ENCODE results near the gene EHMT1.

EHMT1 gene

DNA sequence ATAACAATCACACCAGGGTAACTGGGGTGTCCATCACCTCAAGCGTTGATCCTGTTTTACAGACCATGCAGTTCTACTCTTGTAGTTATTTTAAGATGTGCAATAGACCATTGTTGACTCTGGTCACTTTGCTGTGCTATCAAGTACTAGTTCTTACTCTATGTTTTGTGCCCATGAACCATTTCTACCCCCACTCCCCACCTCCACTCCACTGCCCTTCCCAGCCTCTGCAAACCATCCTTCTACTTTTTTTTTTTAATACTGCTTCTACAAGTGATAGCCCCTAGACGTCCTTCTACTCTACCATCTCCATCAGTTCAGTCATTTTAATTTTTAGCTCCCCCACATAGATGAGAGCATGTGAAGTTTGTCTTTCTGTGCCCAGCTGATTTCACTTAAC, 38.8 kb downstream of the EHMT1 start:
- Histone ChIP-seq H3K27me3 (ENCODE audit: insufficient read depth, poor library complexity, severe bottlenecking) (no peaks in the 10 kb centered on the region), H3K27ac (replicated peaks) (no peak overlapping the region), H3K4me3 (replicated peaks; ENCODE audit: insufficient read depth, low read length) (no peak overlapping the region)
- no peak for DNase-seq (ENCODE audit: low read depth in 1 of 2, low spot score in 1 of 2)
- TF ChIP-seq GABPA (IDR thresholded peaks at IDR 0.05; ENCODE audit: low read depth) = no peak
- TF ChIP-seq SPI1 (IDR thresholded peaks at IDR 0.05; ENCODE audit: borderline replicate concordance, low read depth) = no peak

DNA sequence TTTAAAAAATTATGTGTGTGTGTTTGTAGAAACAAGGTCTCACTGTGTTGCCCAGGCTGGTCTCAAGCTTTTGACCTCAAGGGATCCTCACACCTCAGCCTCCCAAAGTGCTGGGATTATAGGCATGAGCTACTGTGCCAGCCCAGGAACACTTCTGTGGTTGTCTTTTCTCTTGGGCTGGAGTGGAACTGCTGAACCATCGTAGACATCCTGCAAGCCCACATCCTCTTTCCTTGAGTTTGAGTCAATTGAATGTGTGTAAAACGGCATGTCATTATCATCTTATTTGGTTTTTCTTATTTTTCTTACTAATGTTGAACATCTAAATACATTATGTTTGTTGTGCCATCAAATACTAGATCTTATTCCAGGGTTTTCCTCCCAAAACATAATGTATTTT, 40.0 kb downstream of the EHMT1 start:
- DNase-seq (ENCODE audit: low read depth in 1 of 2, low spot score in 1 of 2) = no peak
- no peak for TF ChIP-seq POLR2AphosphoS5 (IDR thresholded peaks at IDR 0.05; ENCODE audit: low read depth)
- peak; percentile 57 for TF ChIP-seq SPI1 (IDR thresholded peaks at IDR 0.05; ENCODE audit: borderline replicate concordance, low read depth)
- Histone ChIP-seq H3K27ac (replicated peaks) (no peak overlapping the region), H3K4me3 (replicated peaks; ENCODE audit: insufficient read depth, low read length) (no peak overlapping the region), H3K27me3 (ENCODE audit: insufficient read depth, poor library complexity, severe bottlenecking) (no peaks in the 10 kb centered on the region)

DNA sequence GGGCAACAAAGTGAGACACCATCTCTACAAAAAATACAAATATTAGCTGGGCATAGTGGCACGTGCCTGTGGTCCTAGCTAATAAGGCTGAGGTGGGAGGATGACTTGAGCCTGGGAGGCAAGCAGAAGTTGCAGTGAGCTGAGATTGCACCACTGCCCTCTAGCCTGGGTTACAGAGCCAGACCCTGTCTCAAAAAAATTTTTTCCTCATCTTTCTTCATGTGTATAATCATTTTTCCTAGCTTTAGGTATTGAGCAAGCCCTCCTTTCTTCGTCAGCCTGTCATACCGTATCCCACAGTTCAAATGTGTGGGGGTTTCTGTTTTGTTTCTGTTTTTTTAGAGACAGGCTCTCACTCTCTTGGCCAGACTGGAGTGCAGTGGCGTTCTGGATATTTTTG, 41.3 kb downstream of the EHMT1 start:
- Histone ChIP-seq H3K4me3 (replicated peaks; ENCODE audit: insufficient read depth, low read length) (no peak overlapping the region), H3K27ac (replicated peaks) (no peak overlapping the region), H3K27me3 (ENCODE audit: insufficient read depth, poor library complexity, severe bottlenecking) (no peaks in the 10 kb centered on the region)
- DNase-seq (ENCODE audit: low read depth in 1 of 2, low spot score in 1 of 2) = peak in 1 of 2 experiments; percentile 30
- TF ChIP-seq, protein P1, sequence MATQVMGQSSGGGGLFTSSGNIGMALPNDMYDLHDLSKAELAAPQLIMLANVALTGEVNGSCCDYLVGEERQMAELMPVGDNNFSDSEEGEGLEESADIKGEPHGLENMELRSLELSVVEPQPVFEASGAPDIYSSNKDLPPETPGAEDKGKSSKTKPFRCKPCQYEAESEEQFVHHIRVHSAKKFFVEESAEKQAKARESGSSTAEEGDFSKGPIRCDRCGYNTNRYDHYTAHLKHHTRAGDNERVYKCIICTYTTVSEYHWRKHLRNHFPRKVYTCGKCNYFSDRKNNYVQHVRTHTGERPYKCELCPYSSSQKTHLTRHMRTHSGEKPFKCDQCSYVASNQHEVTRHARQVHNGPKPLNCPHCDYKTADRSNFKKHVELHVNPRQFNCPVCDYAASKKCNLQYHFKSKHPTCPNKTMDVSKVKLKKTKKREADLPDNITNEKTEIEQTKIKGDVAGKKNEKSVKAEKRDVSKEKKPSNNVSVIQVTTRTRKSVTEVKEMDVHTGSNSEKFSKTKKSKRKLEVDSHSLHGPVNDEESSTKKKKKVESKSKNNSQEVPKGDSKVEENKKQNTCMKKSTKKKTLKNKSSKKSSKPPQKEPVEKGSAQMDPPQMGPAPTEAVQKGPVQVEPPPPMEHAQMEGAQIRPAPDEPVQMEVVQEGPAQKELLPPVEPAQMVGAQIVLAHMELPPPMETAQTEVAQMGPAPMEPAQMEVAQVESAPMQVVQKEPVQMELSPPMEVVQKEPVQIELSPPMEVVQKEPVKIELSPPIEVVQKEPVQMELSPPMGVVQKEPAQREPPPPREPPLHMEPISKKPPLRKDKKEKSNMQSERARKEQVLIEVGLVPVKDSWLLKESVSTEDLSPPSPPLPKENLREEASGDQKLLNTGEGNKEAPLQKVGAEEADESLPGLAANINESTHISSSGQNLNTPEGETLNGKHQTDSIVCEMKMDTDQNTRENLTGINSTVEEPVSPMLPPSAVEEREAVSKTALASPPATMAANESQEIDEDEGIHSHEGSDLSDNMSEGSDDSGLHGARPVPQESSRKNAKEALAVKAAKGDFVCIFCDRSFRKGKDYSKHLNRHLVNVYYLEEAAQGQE (IDR thresholded peaks at IDR 0.05; ENCODE audit: insufficient replicate concordance, low read depth) = no peak
- TF ChIP-seq SPI1 (IDR thresholded peaks at IDR 0.05; ENCODE audit: borderline replicate concordance, low read depth) = no peak
- no peak for TF ChIP-seq GABPA (IDR thresholded peaks at IDR 0.05; ENCODE audit: low read depth)
- TF ChIP-seq, protein P2, sequence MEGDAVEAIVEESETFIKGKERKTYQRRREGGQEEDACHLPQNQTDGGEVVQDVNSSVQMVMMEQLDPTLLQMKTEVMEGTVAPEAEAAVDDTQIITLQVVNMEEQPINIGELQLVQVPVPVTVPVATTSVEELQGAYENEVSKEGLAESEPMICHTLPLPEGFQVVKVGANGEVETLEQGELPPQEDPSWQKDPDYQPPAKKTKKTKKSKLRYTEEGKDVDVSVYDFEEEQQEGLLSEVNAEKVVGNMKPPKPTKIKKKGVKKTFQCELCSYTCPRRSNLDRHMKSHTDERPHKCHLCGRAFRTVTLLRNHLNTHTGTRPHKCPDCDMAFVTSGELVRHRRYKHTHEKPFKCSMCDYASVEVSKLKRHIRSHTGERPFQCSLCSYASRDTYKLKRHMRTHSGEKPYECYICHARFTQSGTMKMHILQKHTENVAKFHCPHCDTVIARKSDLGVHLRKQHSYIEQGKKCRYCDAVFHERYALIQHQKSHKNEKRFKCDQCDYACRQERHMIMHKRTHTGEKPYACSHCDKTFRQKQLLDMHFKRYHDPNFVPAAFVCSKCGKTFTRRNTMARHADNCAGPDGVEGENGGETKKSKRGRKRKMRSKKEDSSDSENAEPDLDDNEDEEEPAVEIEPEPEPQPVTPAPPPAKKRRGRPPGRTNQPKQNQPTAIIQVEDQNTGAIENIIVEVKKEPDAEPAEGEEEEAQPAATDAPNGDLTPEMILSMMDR (IDR thresholded peaks at IDR 0.05; ENCODE audit: insufficient read depth, low read length) = no peak
- TF ChIP-seq POLR2AphosphoS5 (IDR thresholded peaks at IDR 0.05; ENCODE audit: low read depth) = no peak

DNA sequence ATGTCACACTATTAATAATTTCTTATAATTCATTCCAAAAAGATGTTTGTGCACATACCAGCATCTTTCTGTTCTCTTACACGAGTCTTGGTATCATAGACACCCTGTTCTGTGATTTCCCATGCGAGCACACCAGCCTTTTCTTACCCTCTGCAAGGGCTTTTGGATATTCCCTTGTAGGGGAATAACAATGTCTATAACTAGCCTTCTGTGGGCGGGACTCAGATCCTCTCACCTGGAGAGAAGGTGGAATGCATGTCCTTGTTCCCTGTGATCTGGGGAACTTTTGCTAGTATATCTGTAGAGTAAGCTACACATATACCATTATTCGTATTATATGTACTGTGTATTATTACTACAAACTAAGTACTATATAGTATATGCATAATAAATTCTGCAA, 44.8 kb downstream of the EHMT1 start:
- no peak overlapping the region for H3K27ac ChIP-seq (replicated peaks)

More for the DNA sequence above, 44.8 kb downstream of the EHMT1 start:
- Histone ChIP-seq H3K4me3 (replicated peaks; ENCODE audit: insufficient read depth, low read length) (no peak overlapping the region), H3K27me3 (ENCODE audit: insufficient read depth, poor library complexity, severe bottlenecking) (no peaks in the 10 kb centered on the region)
- TF ChIP-seq SPI1 (IDR thresholded peaks at IDR 0.05; ENCODE audit: borderline replicate concordance, low read depth) = no peak
- TF ChIP-seq GABPA (IDR thresholded peaks at IDR 0.05; ENCODE audit: low read depth) = no peak
- no peak for TF ChIP-seq POLR2AphosphoS5 (IDR thresholded peaks at IDR 0.05; ENCODE audit: low read depth)
- TF ChIP-seq, protein P2 (IDR thresholded peaks at IDR 0.05; ENCODE audit: insufficient read depth, low read length) = no peak
- TF ChIP-seq, protein P1 (IDR thresholded peaks at IDR 0.05; ENCODE audit: insufficient replicate concordance, low read depth) = no peak
- no peak for DNase-seq (ENCODE audit: low read depth in 1 of 2, low spot score in 1 of 2)
